Measurements from ENCODE around the gene BAX. TPM values are rescaled to one million over a fixed set of nuclear protein-coding genes. Genes with fewer than 3 reads are reported as not detected.

BAX gene
- total and polyA plus RNA-seq, 9 of the 15 experiments (the other 6 are each of a cell fraction or from before 2014, with no cell fraction given): 3.2 to 95.4 (median 44.5) TPM

DNA sequence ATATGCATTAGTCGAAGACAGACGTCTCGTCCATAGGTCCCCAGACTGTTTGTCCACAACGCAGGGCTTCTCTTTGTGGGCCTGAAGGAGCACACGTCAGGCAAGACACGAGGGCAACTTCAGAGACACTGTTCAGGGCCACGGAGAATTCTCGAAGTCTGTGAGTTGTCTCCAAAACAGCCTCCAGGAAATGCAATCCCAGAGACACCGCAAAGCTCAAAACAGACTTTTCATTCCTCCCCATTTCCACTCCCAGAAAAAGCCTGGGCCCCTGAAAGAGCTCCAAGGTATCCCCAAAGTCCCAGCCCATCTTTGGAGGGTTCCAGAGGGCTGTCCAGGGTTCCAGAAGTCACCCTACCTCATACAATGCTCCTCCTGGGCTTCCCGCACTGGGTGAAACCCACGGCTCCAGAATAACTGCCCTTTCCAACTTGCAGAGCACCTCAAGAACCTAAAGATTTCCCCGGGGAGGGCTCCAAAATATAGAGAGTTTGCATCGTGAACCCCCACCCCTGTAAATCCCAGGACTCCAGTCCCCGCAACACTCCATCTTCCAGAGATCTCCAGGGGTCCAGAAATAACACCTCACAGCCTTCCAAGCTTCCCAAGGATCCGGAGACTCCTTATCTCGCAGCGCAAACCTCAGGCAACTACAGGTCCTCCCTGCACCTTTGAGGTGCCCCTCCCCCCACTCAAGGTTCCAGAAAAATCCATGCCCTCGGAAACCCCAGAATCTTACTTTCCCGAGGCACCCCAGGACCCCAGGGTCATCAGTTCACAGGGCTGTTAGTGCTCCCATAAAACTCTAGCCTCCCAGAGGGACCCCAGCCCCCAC is 9.7 kb downstream of the BAX start (continued):
- TF ChIP-seq, protein P1, sequence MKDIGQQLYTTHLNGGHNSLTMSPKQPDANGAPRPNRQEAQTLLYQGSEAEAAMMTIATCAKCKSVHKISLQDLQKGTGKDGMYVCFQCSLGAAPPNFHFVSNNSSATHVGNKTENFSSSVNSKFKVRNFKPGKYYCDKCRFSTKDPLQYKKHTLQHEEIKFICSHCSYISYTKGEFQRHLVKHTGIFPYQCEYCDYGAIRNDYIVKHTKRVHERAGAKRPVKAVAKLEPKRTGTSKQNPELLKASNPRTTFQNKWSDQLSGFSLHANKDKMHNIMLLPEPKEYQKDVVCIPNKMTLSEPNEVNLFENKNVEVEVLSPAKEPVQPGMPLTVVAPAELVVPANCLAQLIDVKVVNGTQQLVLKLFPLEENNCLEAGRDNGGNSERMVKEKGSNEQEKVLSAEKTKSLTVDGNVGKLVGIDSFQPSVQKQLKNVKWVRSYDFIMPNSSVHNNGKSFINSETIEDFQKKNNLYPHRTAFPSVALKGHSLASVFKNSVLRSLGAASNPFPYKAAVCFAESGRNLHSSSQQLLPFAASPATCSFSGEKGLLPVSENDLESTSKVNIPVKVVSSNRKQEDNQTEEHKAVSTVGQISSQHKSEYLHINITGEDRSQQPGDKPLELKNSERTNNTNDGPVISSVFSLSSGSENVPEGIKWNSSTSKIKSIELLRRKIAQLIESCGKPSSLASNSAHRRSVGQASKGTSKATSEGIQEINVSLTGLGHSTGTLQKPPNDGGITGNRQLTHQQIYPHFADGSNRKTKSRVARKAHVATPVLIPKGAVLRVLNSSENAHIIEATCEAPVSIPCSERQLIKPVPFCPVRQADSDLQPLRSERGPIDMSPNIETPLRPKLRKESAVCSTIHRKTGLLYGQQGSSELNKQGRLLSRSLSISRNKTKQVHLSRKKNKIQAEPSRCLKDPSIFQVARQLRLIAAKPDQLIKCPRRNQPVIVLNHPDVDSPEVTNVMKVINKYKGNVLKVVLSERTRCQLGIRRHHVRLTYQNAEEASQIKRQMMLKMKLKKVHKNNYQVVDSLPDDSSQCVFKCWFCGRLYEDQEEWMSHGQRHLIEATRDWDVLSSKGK (CRISPR knock-in tag; IDR thresholded peaks at IDR 0.05): no peak
- TF ChIP-seq, protein P2, sequence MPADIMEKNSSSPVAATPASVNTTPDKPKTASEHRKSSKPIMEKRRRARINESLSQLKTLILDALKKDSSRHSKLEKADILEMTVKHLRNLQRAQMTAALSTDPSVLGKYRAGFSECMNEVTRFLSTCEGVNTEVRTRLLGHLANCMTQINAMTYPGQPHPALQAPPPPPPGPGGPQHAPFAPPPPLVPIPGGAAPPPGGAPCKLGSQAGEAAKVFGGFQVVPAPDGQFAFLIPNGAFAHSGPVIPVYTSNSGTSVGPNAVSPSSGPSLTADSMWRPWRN (IDR thresholded peaks at IDR 0.05; ENCODE audit: low read depth): no peak
- TF ChIP-seq KDM4B (IDR thresholded peaks at IDR 0.05; ENCODE audit: borderline replicate concordance in 2 of 2, low read depth in 1 of 2) (no peak), HCFC1 (IDR thresholded peaks at IDR 0.05; ENCODE audit: low read depth, low read length) (no peak), ZNF431 (CRISPR knock-in tag; IDR thresholded peaks at IDR 0.05) (no peak; the same call in 1 of the 2 replicates), ETV1 (tag; conservative IDR thresholded peaks at IDR 0.05; ENCODE audit: low read depth) (0 out of 2 replicates have a peak, but pooled peaks have one; percentile 9), XRCC3 (IDR thresholded peaks at IDR 0.05) (no peak), TARDBP (IDR thresholded peaks at IDR 0.05) (no peak), MTF1 (CRISPR knock-in tag; IDR thresholded peaks at IDR 0.05; ENCODE audit: borderline replicate concordance) (no peak), MAFG (tag; conservative IDR thresholded peaks at IDR 0.05) (no peak)
- TF ChIP-seq, protein P3, sequence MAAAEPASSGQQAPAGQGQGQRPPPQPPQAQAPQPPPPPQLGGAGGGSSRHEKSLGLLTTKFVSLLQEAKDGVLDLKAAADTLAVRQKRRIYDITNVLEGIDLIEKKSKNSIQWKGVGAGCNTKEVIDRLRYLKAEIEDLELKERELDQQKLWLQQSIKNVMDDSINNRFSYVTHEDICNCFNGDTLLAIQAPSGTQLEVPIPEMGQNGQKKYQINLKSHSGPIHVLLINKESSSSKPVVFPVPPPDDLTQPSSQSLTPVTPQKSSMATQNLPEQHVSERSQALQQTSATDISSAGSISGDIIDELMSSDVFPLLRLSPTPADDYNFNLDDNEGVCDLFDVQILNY (CRISPR knock-in tag; IDR thresholded peaks at IDR 0.05): no peak
- TF ChIP-seq, protein P4, sequence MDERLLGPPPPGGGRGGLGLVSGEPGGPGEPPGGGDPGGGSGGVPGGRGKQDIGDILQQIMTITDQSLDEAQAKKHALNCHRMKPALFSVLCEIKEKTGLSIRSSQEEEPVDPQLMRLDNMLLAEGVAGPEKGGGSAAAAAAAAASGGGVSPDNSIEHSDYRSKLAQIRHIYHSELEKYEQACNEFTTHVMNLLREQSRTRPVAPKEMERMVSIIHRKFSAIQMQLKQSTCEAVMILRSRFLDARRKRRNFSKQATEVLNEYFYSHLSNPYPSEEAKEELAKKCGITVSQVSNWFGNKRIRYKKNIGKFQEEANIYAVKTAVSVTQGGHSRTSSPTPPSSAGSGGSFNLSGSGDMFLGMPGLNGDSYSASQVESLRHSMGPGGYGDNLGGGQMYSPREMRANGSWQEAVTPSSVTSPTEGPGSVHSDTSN (CRISPR knock-in tag; IDR thresholded peaks at IDR 0.05; ENCODE audit: low read depth): no peak
- TF ChIP-seq, protein P4 (tag; conservative IDR thresholded peaks at IDR 0.05; ENCODE audit: low read depth): no peak
- TF ChIP-seq, protein P5, sequence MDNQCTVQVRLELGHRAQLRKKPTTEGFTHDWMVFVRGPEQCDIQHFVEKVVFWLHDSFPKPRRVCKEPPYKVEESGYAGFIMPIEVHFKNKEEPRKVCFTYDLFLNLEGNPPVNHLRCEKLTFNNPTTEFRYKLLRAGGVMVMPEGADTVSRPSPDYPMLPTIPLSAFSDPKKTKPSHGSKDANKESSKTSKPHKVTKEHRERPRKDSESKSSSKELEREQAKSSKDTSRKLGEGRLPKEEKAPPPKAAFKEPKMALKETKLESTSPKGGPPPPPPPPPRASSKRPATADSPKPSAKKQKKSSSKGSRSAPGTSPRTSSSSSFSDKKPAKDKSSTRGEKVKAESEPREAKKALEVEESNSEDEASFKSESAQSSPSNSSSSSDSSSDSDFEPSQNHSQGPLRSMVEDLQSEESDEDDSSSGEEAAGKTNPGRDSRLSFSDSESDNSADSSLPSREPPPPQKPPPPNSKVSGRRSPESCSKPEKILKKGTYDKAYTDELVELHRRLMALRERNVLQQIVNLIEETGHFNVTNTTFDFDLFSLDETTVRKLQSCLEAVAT (IDR thresholded peaks at IDR 0.05): peak; percentile 41 to 71; a peak in 3 of 4 replicates
- TF ChIP-seq, protein P6, sequence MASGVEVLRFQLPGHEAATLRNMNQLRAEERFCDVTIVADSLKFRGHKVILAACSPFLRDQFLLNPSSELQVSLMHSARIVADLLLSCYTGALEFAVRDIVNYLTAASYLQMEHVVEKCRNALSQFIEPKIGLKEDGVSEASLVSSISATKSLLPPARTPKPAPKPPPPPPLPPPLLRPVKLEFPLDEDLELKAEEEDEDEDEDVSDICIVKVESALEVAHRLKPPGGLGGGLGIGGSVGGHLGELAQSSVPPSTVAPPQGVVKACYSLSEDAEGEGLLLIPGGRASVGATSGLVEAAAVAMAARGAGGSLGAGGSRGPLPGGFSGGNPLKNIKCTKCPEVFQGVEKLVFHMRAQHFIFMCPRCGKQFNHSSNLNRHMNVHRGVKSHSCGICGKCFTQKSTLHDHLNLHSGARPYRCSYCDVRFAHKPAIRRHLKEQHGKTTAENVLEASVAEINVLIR (CRISPR knock-in tag; IDR thresholded peaks at IDR 0.05): no peak
